CD14-positive monocyte (primary cell): ENCODE data around the gene SORBS1. TPM values are rescaled to one million over a fixed set of nuclear protein-coding genes. Genes with fewer than 3 reads are reported as not detected.
A peak's percentile ranks its signal among the peaks of the same experiment; 100 is the strongest.

Experiments used
- DNase-seq, 3 donors: peaks; one replicate each; pipeline ENCODE4 v3.0.0-alpha.2; 2011 to 2022
- H2AFZ ChIP-seq: 2 replicates; pipeline ENCODE4 v1.6.0; 2012; ENCODE audit warnings: mild to moderate bottlenecking, low read depth, low read length, inconsistent platforms; ENCODE audit not compliant: insufficient read depth, poor library complexity, severe bottlenecking
- H3K27ac ChIP-seq, 2 donors: 1 replicate in 1 of 2; 2 replicates in 1 of 2; pipeline ENCODE4 v1.5.1; 2012 to 2013; ENCODE audit warnings: low read length in 2 of 2, control low read depth in 1 of 2, inconsistent platforms in 1 of 2, low read depth in 1 of 2, mild to moderate bottlenecking in 1 of 2
- H3K27me3 ChIP-seq, 2 donors: one replicate each; pipeline versions ENCODE4 v1.6.0 to v1.6.1; 2011 to 2013; ENCODE audit warnings: low read length in 2 of 2; ENCODE audit not compliant: control insufficient read depth in 2 of 2, insufficient read depth in 2 of 2
- H3K36me3 ChIP-seq, 2 donors: replicated peaks in 1 of 2; 1 replicate in 1 of 2; 2 replicates in 1 of 2; pipeline versions ENCODE4 v1.5.1 to v1.6.1; 2012 to 2013; ENCODE audit warnings: low read length in 2 of 2, control low read depth in 1 of 2, inconsistent platforms in 1 of 2, mild to moderate bottlenecking in 1 of 2; ENCODE audit not compliant: insufficient read depth in 2 of 2, control insufficient read depth in 1 of 2
- H3K4me1 ChIP-seq, 2 donors: 1 replicate in 1 of 2; 2 replicates in 1 of 2; pipeline versions ENCODE4 v1.5.1 to v1.6.1; 2012 to 2013; ENCODE audit warnings: low read length in 2 of 2, control low read depth in 1 of 2, inconsistent platforms in 1 of 2, mild to moderate bottlenecking in 1 of 2, moderate library complexity in 1 of 2; ENCODE audit not compliant: insufficient read depth in 2 of 2, control insufficient read depth in 1 of 2
- H3K4me2 ChIP-seq: replicated peaks from 2 replicates; pipeline ENCODE3; 2012; ENCODE audit warnings: low read length, moderate library complexity, mild to moderate bottlenecking; ENCODE audit not compliant: poor library complexity, severe bottlenecking; ENCODE audit errors: extremely low read depth
- H3K4me3 ChIP-seq, 3 experiments: fragments of 200-600 bp in 1 of 3; sonication (generic) in 1 of 3; replicated peaks in 1 of 3; 1 replicate in 2 of 3; 2 replicates in 1 of 3; pipeline ENCODE4 v1.5.1; 2011 to 2013; ENCODE audit warnings: low read length in 3 of 3, mild to moderate bottlenecking in 3 of 3, control low read depth in 2 of 3, low read depth in 2 of 3, inconsistent platforms in 1 of 3, moderate library complexity in 1 of 3
- H3K79me2 ChIP-seq: 2 replicates; pipeline ENCODE4 v1.6.0; 2012; ENCODE audit warnings: mild to moderate bottlenecking, control low read depth, inconsistent platforms, low read length, moderate library complexity; ENCODE audit not compliant: insufficient read depth
- H3K9ac ChIP-seq: 2 replicates; pipeline ENCODE4 v1.6.0; 2017; ENCODE audit warnings: low read length, mild to moderate bottlenecking; ENCODE audit not compliant: insufficient read depth, poor library complexity, severe bottlenecking
- H3K9me3 ChIP-seq, 2 donors: replicated peaks in 1 of 2; 1 replicate in 1 of 2; 2 replicates in 1 of 2; pipeline versions ENCODE4 v1.5.1 to v1.6.1; 2012 to 2013; ENCODE audit warnings: low read length in 2 of 2, control low read depth in 1 of 2; ENCODE audit not compliant: control insufficient read depth in 1 of 2, insufficient read depth in 1 of 2
- H4K20me1 ChIP-seq: 2 replicates; pipeline ENCODE4 v1.6.0; 2012; ENCODE audit warnings: mild to moderate bottlenecking, low read length, control low read depth, moderate library complexity; ENCODE audit not compliant: insufficient read depth
- H3K27ac Mint-ChIP-seq, 7 donors: one replicate each; pipeline ENCODE4 v1.8.0; 2020; ENCODE audit warnings: mild to moderate bottlenecking in 7 of 7, mixed read lengths in 7 of 7, moderate library complexity in 6 of 7, inconsistent platforms in 2 of 7
- H3K27me3 Mint-ChIP-seq, 3 donors: one replicate each; pipeline ENCODE4 v1.8.0; 2021 to 2022; ENCODE audit warnings: low read depth in 3 of 3, mild to moderate bottlenecking in 3 of 3, mixed read lengths in 3 of 3, moderate library complexity in 3 of 3, inconsistent platforms in 1 of 3
- H3K36me3 Mint-ChIP-seq, 2 donors: one replicate each; pipeline ENCODE4 v1.8.0; 2020; ENCODE audit warnings: mixed read lengths in 2 of 2, inconsistent platforms in 1 of 2, mild to moderate bottlenecking in 1 of 2
- H3K4me1 Mint-ChIP-seq: one replicate; pipeline ENCODE4 v1.8.0; 2020; ENCODE audit warnings: mild to moderate bottlenecking, mixed read lengths
- H3K4me3 Mint-ChIP-seq, 2 donors: one replicate each; pipeline ENCODE4 v1.8.0; 2020; ENCODE audit warnings: mild to moderate bottlenecking in 2 of 2, mixed read lengths in 2 of 2, moderate library complexity in 1 of 2
- H3K9me3 Mint-ChIP-seq, 7 donors: one replicate each; pipeline ENCODE4 v1.8.0; 2020 to 2022; ENCODE audit warnings: mixed read lengths in 7 of 7, mild to moderate bottlenecking in 6 of 7, moderate library complexity in 6 of 7, inconsistent platforms in 2 of 7
- WGBS: methylation state at CpG from one replicate; pipeline ENCODE4 v1.1.5; 2013; ENCODE audit warnings: missing lambda C conversion rate; ENCODE audit not compliant: insufficient coverage; 5-methylcytosine and 5-hydroxymethylcytosine counted together
- intact Hi-C, 2 donors: fragments of 100-400 bp; cut with micrococcal nuclease; formaldehyde crosslinking; loops; one replicate each; pipeline versions ENCODE4 v1.15.0 to v1.15.1; 2023
- polyA plus RNA-seq, 3 donors: library from polyadenylated mRNA; depleted of rRNA in 1 of 3; unstranded in 2 of 3; stranded (reverse) in 1 of 3; fragments of 300-500 nt in 2 of 3; fragments of >200 nt in 1 of 3; fragmentation: Illumina TruSeq in 2 of 3; gene quantifications; 1 replicate in 2 of 3; 2 replicates in 1 of 3; pipeline ENCODE4 v1.2.3, GENCODE V29; 2012 to 2021
- TF ChIP-seq, protein P1 (sequence below): fragments of 200-600 bp; IDR thresholded peaks from one replicate; pipeline ENCODE4 v1.8.0; 2022; ENCODE audit warnings: antibody characterized with exemption, mild to moderate bottlenecking

SORBS1 gene
- polyA plus RNA-seq, 3 donors: 0.08 to 0.15 TPM; not detected in 1

- intact Hi-C loops: no loop called here
- no peaks in the 10 kb centered on the region for H3K9me3 ChIP-seq
- H2AFZ ChIP-seq: no peak overlapping the region
- H3K4me2 ChIP-seq: no peak overlapping the region
- H3K79me2 ChIP-seq: no peaks in the 10 kb centered on the region
- peak overlapping the region in 1 of 7 donors; percentile 11 for H3K27ac Mint-ChIP-seq
- TF ChIP-seq, protein P1, sequence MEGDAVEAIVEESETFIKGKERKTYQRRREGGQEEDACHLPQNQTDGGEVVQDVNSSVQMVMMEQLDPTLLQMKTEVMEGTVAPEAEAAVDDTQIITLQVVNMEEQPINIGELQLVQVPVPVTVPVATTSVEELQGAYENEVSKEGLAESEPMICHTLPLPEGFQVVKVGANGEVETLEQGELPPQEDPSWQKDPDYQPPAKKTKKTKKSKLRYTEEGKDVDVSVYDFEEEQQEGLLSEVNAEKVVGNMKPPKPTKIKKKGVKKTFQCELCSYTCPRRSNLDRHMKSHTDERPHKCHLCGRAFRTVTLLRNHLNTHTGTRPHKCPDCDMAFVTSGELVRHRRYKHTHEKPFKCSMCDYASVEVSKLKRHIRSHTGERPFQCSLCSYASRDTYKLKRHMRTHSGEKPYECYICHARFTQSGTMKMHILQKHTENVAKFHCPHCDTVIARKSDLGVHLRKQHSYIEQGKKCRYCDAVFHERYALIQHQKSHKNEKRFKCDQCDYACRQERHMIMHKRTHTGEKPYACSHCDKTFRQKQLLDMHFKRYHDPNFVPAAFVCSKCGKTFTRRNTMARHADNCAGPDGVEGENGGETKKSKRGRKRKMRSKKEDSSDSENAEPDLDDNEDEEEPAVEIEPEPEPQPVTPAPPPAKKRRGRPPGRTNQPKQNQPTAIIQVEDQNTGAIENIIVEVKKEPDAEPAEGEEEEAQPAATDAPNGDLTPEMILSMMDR: no peak
- no peaks in the 10 kb centered on the region for H4K20me1 ChIP-seq
- H3K27me3 ChIP-seq: no peaks in the 10 kb centered on the region
- no peak overlapping the region for H3K4me3 ChIP-seq
- 88% methylated on average over 4 of the region's 7 CpGs for WGBS
- no peaks in the 10 kb centered on the region for H3K4me1 ChIP-seq
- H3K4me1 Mint-ChIP-seq: peaks cover 3% of the 10 kb centered on the region
- no peak overlapping the region for H3K4me3 Mint-ChIP-seq
- H3K27me3 Mint-ChIP-seq: peaks cover 2 to 7% (median 3%) of the 10 kb centered on the region in 3 donors
- H3K27ac ChIP-seq: no peak overlapping the region
- H3K36me3 Mint-ChIP-seq: no peaks in the 10 kb centered on the region
- no peak for DNase-seq
- no peak overlapping the region for H3K9ac ChIP-seq
- H3K36me3 ChIP-seq: no peaks in the 10 kb centered on the region
- H3K9me3 Mint-ChIP-seq: peaks cover 0 to 3% (median 0%) of the 10 kb centered on the region in 7 donors
Observed at GRCh38 chr10:95408148-95408960, 152.8 kb downstream of the SORBS1 start.

GRCh38 chr10:95407546-95407945 is 153.6 kb downstream of the SORBS1 start:
- H3K4me3 ChIP-seq: no peak overlapping the region
- Mint-ChIP-seq H3K4me1 (peaks cover 3% of the 10 kb centered on the region), H3K27ac (no peak overlapping the region), H3K27me3 (peaks cover 2 to 7% (median 3%) of the 10 kb centered on the region in 3 donors), H3K36me3 (no peaks in the 10 kb centered on the region), H3K4me3 (no peak overlapping the region), H3K9me3 (peaks cover 0 to 3% (median 0%) of the 10 kb centered on the region in 7 donors)
- H4K20me1 ChIP-seq: no peaks in the 10 kb centered on the region
- H2AFZ ChIP-seq: no peak overlapping the region
- WGBS: 89% methylated on average over 3 of the region's 7 CpGs
- intact Hi-C loops: no loop called here
- no peaks in the 10 kb centered on the region for H3K27me3 ChIP-seq
- H3K79me2 ChIP-seq: no peaks in the 10 kb centered on the region
- no peak overlapping the region for H3K9ac ChIP-seq
- H3K27ac ChIP-seq: no peak overlapping the region
- H3K9me3 ChIP-seq: no peaks in the 10 kb centered on the region
- no peak for DNase-seq
- no peak overlapping the region for H3K4me2 ChIP-seq
- no peaks in the 10 kb centered on the region for H3K4me1 ChIP-seq
- no peaks in the 10 kb centered on the region for H3K36me3 ChIP-seq
- TF ChIP-seq, protein P1: no peak
